H1 (cell line): ENCODE results near the gene MRPS6. TPM values are rescaled to one million over a fixed set of nuclear protein-coding genes. Genes with fewer than 3 reads are reported as not detected.

Experiments
- TBP ChIP-seq: IDR thresholded peaks from 2 replicates; pipeline ENCODE4 v1.6.1; 2011; ENCODE audit warnings: low read depth, low read length, improper control_type of control experiment
- USF2 ChIP-seq: IDR thresholded peaks from 2 replicates; pipeline ENCODE4 v1.6.1; 2011; ENCODE audit warnings: low read length, improper control_type of control experiment
- polyA plus RNA-seq, 7 experiments: library from polyadenylated mRNA; depleted of rRNA in 3 of 7; stranded (reverse) in 5 of 7; unstranded in 2 of 7; fragments of >200 nt in 5 of 7; fragments of 200-250 nt in 2 of 7; gene quantifications; 1 replicate in 5 of 7; 2 replicates in 1 of 7; 4 replicates in 1 of 7; pipeline versions ENCODE4 v1.2.1 to v1.2.3, GENCODE V29; 2011 to 2013; ENCODE audit warnings: missing spikeins in 2 of 7, mixed read lengths in 2 of 7
- total RNA-seq: library from RNA; stranded (reverse); fragmentation: NEBNext Ultra II Directional; extraction: Animal tissue kit (Norgen Biotek cat#: 25700); gene quantifications from 2 replicates; pipeline ENCODE4 v1.2.1, GENCODE V29; 2021

Gene MRPS6
- total and polyA plus RNA-seq, 2 of the 8 experiments (the other 6 are each of a cell fraction or from before 2014, with no cell fraction given) = 62.7 to 156 TPM

DNA sequence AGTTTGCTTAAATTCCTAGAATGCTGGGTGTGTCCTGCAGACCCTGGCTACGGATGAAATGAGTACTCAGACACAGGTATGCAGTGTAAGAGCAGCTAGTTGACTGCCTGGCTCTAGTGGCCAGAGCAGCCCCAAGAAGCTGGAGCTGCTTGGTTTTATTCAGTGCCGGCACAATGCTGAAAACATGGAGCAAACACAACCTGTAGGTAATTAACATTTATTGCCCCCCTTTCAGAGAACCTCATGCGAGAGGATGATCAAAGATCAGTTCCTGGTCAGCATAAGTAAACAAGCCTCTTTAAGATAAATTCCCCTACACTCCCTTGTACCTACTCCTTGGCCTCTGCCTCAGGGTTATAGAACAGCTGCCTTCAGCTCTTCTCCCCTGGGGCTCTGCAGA, 43.2 kb downstream of the MRPS6 start (continued):
- TF ChIP-seq USF2 = no peak
- no peak for TF ChIP-seq TBP
